GM12878 (cell line): ENCODE data around the gene SERINC1. TPM values are rescaled to one million over a fixed set of nuclear protein-coding genes. Genes with fewer than 3 reads are reported as not detected.
A peak's percentile ranks its signal among the peaks of the same experiment; 100 is the strongest.

ENCODE experiments used
- ATAC-seq: fragments of 200-7000 bp; cut with Tn5 transposase; 3 replicates; pipeline ENCODE4 v1.9.1; 2020; ENCODE audit warnings: mild to moderate bottlenecking, moderate library complexity
- BruUV-seq: library from RNA; stranded (reverse); fragments of 400-500 nt; replicated peaks from 2 replicates; lab custom pipeline; 2021; lab: Mats Ljungman, UMichigan
- CTCF ChIA-PET: fragments of 300-600 bp; sonication (Branson Sonifier 250); formaldehyde crosslinking; extraction: SDS; loops from one replicate; lab custom pipeline; 2021; ENCODE audit warnings: inconsistent platforms; lab: Yijun Ruan, JAX
- POLR2A ChIA-PET: fragments of 350-600 bp; formaldehyde crosslinking; extraction: SDS; loops from one replicate; lab custom pipeline; 2021; ENCODE audit warnings: inconsistent platforms; lab: Charles Lee
- RAD21 ChIA-PET: fragments of 300-600 bp; sonication (Branson Sonifier 250); formaldehyde crosslinking; loops from one replicate; lab custom pipeline; 2023; ENCODE audit warnings: antibody characterized with exemption; ENCODE audit not compliant: unreplicated experiment; lab: Charles Lee
- SMC1A ChIA-PET: fragments of 300-600 bp; sonication (Branson Sonifier 250); formaldehyde crosslinking; loops from one replicate; lab custom pipeline; 2023; ENCODE audit not compliant: unreplicated experiment, uncharacterized antibody; lab: Charles Lee
- DNase-seq: peaks from one replicate; pipeline ENCODE4 v3.0.0-alpha.2; 2011; ENCODE audit warnings: low read depth, low spot score
- FAIRE-seq: peaks from 3 replicates; lab custom pipeline; 2011; peaks lifted over from hg19 to GRCh38; lab: Jason Lieb, UNC
- H2AFZ ChIP-seq: 2 replicates; pipeline ENCODE4 v1.6.0; 2011; ENCODE audit warnings: low read depth, low read length, control low read depth; ENCODE audit not compliant: control insufficient read depth
- H3K27ac ChIP-seq: 2 replicates; pipeline ENCODE4 v1.5.1; 2011; ENCODE audit warnings: control low read depth; ENCODE audit not compliant: control insufficient read depth, insufficient read depth
- H3K27me3 ChIP-seq, 2 experiments: replicated peaks in 1 of 2; 2 replicates each; pipeline versions ENCODE4 v1.6.0 to v1.6.1; 2011; ENCODE audit warnings: low read length in 1 of 2; ENCODE audit not compliant: control insufficient read depth in 2 of 2, insufficient read depth in 2 of 2
- H3K36me3 ChIP-seq, 2 experiments: 2 replicates each; pipeline ENCODE4 v1.5.1; 2011; ENCODE audit warnings: low read length in 1 of 2; ENCODE audit not compliant: control insufficient read depth in 2 of 2, insufficient read depth in 2 of 2
- H3K4me1 ChIP-seq: 2 replicates; pipeline ENCODE4 v1.6.1; 2011; ENCODE audit warnings: mild to moderate bottlenecking, low read length, moderate library complexity, mixed read lengths; ENCODE audit not compliant: control insufficient read depth, insufficient read depth
- H3K4me2 ChIP-seq: 2 replicates; pipeline ENCODE4 v1.6.0; 2011; ENCODE audit warnings: control low read depth; ENCODE audit not compliant: control insufficient read depth, insufficient read depth
- H3K4me3 ChIP-seq: fragments of 200-600 bp; sonication (generic); 2 replicates; pipeline ENCODE4 v1.5.1; 2016
- H3K79me2 ChIP-seq: 2 replicates; pipeline ENCODE4 v1.6.0; 2011; ENCODE audit warnings: low read length; ENCODE audit not compliant: control insufficient read depth, insufficient read depth
- H3K9ac ChIP-seq: 2 replicates; pipeline ENCODE4 v1.8.0; 2011; ENCODE audit warnings: low read length, control low read depth, mixed read lengths; ENCODE audit not compliant: control insufficient read depth, insufficient read depth
- H3K9me3 ChIP-seq: replicated peaks from 3 replicates; pipeline ENCODE4 v1.5.1; 2011; ENCODE audit warnings: mild to moderate bottlenecking, low read length; ENCODE audit not compliant: control insufficient read depth, insufficient read depth
- H4K20me1 ChIP-seq: 2 replicates; pipeline ENCODE4 v1.6.0; 2011; ENCODE audit not compliant: control insufficient read depth, insufficient read depth
- CBFB ChIP-seq: IDR thresholded peaks from 2 replicates; pipeline ENCODE4 v1.6.1; 2016; ENCODE audit warnings: antibody characterized with exemption, low read depth
- IKZF1 ChIP-seq: fragments of 450-650 bp; conservative IDR thresholded peaks from 2 replicates; pipeline ENCODE4 v1.6.1; 2017; ENCODE audit warnings: antibody characterized with exemption, mild to moderate bottlenecking
- JUNB ChIP-seq: IDR thresholded peaks from 2 replicates; pipeline ENCODE4 v1.6.1; 2016; ENCODE audit warnings: antibody characterized with exemption, mild to moderate bottlenecking
- KDM1A ChIP-seq: fragments of 200-600 bp; sonication (generic); IDR thresholded peaks from 2 replicates; pipeline ENCODE4 v1.6.1; 2016; ENCODE audit warnings: borderline replicate concordance
- MYB ChIP-seq: fragments of 150-350 bp; IDR thresholded peaks from 2 replicates; pipeline ENCODE4 v1.6.1; 2014; ENCODE audit warnings: mild to moderate bottlenecking, low read depth, low read length, borderline replicate concordance
- NBN ChIP-seq: fragments of 450-650 bp; IDR thresholded peaks from 2 replicates; pipeline ENCODE4 v1.6.1; 2016
- RAD21 ChIP-seq: IDR thresholded peaks from 2 replicates; pipeline ENCODE4 v1.6.1; 2011; ENCODE audit warnings: mild to moderate bottlenecking, low read depth, low read length, moderate library complexity; ENCODE audit not compliant: insufficient read depth
- RB1 ChIP-seq: fragments of 450-650 bp; formaldehyde crosslinking; IDR thresholded peaks from 2 replicates; pipeline ENCODE4 v1.6.1; 2017; ENCODE audit warnings: mild to moderate bottlenecking, borderline replicate concordance
- SMC3 ChIP-seq: IDR thresholded peaks from 2 replicates; pipeline ENCODE4 v1.6.1; 2011; ENCODE audit warnings: low read length, improper control_type of control experiment, borderline replicate concordance
- STAT3 ChIP-seq: IDR thresholded peaks from 2 replicates; pipeline ENCODE4 v1.6.1; 2011; ENCODE audit warnings: low read depth, low read length, improper control_type of control experiment
- ZNF384 ChIP-seq: IDR thresholded peaks from 2 replicates; pipeline ENCODE4 v1.6.1; 2012; ENCODE audit warnings: low read depth, mild to moderate bottlenecking, low read length, improper control_type of control experiment, borderline replicate concordance
- WGBS: methylation state at CpG from one replicate; pipeline ENCODE4 v1.1.6; 2016; ENCODE audit warnings: low lambda C conversion rate; ENCODE audit not compliant: insufficient replicate concordance, insufficient coverage; ENCODE audit errors: missing lambda C conversion rate; 5-methylcytosine and 5-hydroxymethylcytosine counted together
- in situ Hi-C: fragments of 300-500 bp; cut with MboI; formaldehyde crosslinking; loops from 9 replicates; pipeline ENCODE4 v1.14.3; 2018; ENCODE audit warnings: mixed read lengths
- intact Hi-C: fragments of 100-400 bp; cut with micrococcal nuclease; formaldehyde crosslinking; loops from one replicate; pipeline ENCODE4 v1.14.2; 2022; ENCODE audit not compliant: unreplicated experiment
- polyA plus RNA-seq, 11 experiments: library from polyadenylated mRNA; depleted of rRNA in 4 of 11; unstranded in 6 of 11; stranded (reverse) in 5 of 11; fragments of >200 nt; fragmentation: Nextera tagmentation in 4 of 11; fragmentation: Illumina TruSeq in 1 of 11; extraction: Ambion mirVana in 4 of 11; extraction: Trizol in 1 of 11; gene quantifications; 1 replicate in 1 of 11; 2 replicates in 10 of 11; pipeline versions ENCODE4 v1.2.1 to v1.2.3, GENCODE V29; 2011 to 2016; ENCODE audit warnings: inconsistent platforms in 2 of 11, missing spikeins in 2 of 11, low read depth in 1 of 11
- total RNA-seq, 4 experiments: library from RNA; depleted of rRNA in 3 of 4; stranded (reverse); fragments of >200 nt in 3 of 4; fragmentation: Illumina TruSeq in 1 of 4; extraction: Trizol in 1 of 4; gene quantifications; 2 replicates each; pipeline versions ENCODE4 v1.2.1 to v1.2.3, GENCODE V29; 2013 to 2021
- TF ChIP-seq, protein P1 (sequence below): fragments of 150-350 bp; IDR thresholded peaks from 2 replicates; pipeline ENCODE4 v1.6.1; 2016; ENCODE audit warnings: low read depth, low read length
- TF ChIP-seq, protein P2 (sequence below), 3 experiments: IDR thresholded peaks in 2 of 3; conservative IDR thresholded peaks in 1 of 3; 2 replicates each; pipeline ENCODE4 v1.5.1; 2011; ENCODE audit warnings: low read depth in 3 of 3, low read length in 3 of 3, mild to moderate bottlenecking in 3 of 3, control low read depth in 2 of 3, moderate library complexity in 2 of 3, inconsistent platforms in 1 of 3, mixed read lengths in 1 of 3; ENCODE audit not compliant: control insufficient read depth in 2 of 3, insufficient read depth in 1 of 3; ENCODE audit errors: extremely low read depth in 1 of 3

SERINC1 gene
- total and polyA plus RNA-seq, 10 of the 15 experiments (the other 5 are each of a cell fraction or from before 2014, with no cell fraction given): 18.5 to 45.7 (median 31.1) TPM

DNA sequence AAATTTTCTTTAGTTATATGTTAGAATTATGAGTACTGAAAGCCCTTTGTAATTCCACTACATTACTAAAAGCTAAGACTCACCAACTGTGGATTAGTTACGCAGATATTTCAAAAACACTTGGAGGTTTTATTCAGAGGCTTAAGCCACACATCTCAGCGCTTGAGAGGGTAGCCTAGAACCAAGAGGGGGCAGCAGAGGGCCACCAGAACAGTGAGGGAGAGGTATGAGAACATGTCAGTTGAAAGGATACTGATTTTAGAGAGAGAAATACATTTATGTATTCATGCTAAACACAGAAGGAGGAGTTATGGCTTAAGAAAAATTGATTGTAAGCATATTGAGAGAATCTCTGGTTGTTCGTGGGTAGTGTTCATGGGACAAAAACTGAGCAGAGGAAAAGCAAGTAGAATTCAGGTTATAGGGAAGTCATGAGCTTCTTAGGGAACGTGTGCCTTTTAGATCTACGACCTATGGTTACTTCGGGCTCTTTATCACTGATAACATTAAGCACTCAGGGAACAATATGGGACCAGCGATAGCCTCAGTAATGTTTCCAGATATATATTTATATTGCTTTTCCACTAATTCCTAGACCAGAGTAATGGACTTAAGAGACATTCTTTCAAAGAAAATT, 20.4 kb upstream of the SERINC1 start:
- ChIA-PET POLR2A (interaction anchor here (0.7 to 1.4 kb wide), 2 partner anchors 118 to 120 kb away, joined by 3 to 4 read pairs; partner anchors contain the start of gene PKIB), SMC1A (interaction anchor here (0.9 to 10.8 kb wide), 21 partner anchors 12 to 365 kb away, joined by 3 to 168 read pairs (median 4); partner anchors contain the start of gene SERINC1), CTCF (interaction anchor here (0.6 to 10.7 kb wide), 61 partner anchors 9 to 1216 kb away, joined by 3 to 277 read pairs (median 4); partner anchors contain the start of genes SERINC1 and SMPDL3A), RAD21 (interaction anchor here (0.6 to 7.2 kb wide), 19 partner anchors 8 to 1223 kb away, joined by 3 to 115 read pairs (median 4); no protein-coding TSS in a partner anchor)
- in situ Hi-C loops: no loop called here
- H3K79me2 ChIP-seq: no peaks in the 10 kb centered on the region
- no peak overlapping the region for H3K4me3 ChIP-seq
- peak; percentile 78 for FAIRE-seq
- no peak overlapping the region for H3K27ac ChIP-seq
- WGBS: 9% methylated on average over 7 of the region's 7 CpGs
- H4K20me1 ChIP-seq: no peaks in the 10 kb centered on the region
- no TSS peak for BruUV-seq
- H3K4me1 ChIP-seq: no peaks in the 10 kb centered on the region
- no peaks in the 10 kb centered on the region for H3K27me3 ChIP-seq
- peak; percentile 100 for ATAC-seq
- H2AFZ ChIP-seq: peak overlapping the region; percentile 55
- no peak overlapping the region for H3K4me2 ChIP-seq
- H3K9ac ChIP-seq: no peak overlapping the region
- no peak for DNase-seq
- TF ChIP-seq NBN (no peak), SMC3 (peak; percentile 50; the same call in 1 of the 2 replicates), CBFB (no peak), IKZF1 (no peak), RAD21 (peak; percentile 86), STAT3 (no peak), MYB (no peak), KDM1A (no peak), RB1 (0 out of 2 replicates have a peak, but pooled peaks have one; percentile 30), ZNF384 (no peak), JUNB (no peak)
- TF ChIP-seq, protein P1, sequence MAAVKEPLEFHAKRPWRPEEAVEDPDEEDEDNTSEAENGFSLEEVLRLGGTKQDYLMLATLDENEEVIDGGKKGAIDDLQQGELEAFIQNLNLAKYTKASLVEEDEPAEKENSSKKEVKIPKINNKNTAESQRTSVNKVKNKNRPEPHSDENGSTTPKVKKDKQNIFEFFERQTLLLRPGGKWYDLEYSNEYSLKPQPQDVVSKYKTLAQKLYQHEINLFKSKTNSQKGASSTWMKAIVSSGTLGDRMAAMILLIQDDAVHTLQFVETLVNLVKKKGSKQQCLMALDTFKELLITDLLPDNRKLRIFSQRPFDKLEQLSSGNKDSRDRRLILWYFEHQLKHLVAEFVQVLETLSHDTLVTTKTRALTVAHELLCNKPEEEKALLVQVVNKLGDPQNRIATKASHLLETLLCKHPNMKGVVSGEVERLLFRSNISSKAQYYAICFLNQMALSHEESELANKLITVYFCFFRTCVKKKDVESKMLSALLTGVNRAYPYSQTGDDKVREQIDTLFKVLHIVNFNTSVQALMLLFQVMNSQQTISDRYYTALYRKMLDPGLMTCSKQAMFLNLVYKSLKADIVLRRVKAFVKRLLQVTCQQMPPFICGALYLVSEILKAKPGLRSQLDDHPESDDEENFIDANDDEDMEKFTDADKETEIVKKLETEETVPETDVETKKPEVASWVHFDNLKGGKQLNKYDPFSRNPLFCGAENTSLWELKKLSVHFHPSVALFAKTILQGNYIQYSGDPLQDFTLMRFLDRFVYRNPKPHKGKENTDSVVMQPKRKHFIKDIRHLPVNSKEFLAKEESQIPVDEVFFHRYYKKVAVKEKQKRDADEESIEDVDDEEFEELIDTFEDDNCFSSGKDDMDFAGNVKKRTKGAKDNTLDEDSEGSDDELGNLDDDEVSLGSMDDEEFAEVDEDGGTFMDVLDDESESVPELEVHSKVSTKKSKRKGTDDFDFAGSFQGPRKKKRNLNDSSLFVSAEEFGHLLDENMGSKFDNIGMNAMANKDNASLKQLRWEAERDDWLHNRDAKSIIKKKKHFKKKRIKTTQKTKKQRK: no peak
- TF ChIP-seq, protein P2, sequence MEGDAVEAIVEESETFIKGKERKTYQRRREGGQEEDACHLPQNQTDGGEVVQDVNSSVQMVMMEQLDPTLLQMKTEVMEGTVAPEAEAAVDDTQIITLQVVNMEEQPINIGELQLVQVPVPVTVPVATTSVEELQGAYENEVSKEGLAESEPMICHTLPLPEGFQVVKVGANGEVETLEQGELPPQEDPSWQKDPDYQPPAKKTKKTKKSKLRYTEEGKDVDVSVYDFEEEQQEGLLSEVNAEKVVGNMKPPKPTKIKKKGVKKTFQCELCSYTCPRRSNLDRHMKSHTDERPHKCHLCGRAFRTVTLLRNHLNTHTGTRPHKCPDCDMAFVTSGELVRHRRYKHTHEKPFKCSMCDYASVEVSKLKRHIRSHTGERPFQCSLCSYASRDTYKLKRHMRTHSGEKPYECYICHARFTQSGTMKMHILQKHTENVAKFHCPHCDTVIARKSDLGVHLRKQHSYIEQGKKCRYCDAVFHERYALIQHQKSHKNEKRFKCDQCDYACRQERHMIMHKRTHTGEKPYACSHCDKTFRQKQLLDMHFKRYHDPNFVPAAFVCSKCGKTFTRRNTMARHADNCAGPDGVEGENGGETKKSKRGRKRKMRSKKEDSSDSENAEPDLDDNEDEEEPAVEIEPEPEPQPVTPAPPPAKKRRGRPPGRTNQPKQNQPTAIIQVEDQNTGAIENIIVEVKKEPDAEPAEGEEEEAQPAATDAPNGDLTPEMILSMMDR (IDR thresholded peaks at IDR 0.05 in 2 of 3, conservative IDR thresholded peaks at IDR 0.05 in 1 of 3; ENCODE audit: control insufficient read depth in 2 of 3, extremely low read depth in 1 of 3, insufficient read depth in 1 of 3, low read depth in 3 of 3, low read length in 3 of 3): peak; percentile 82 to 92 (median 87)
- TF ChIP-seq, all 136 proteins: peak for 4
- Histone ChIP-seq H3K36me3 (no peaks in the 10 kb centered on the region), H3K9me3 (peaks cover 1% of the 10 kb centered on the region; the same call in 1 of the 3 replicates)
- intact Hi-C loops: loop anchor here (1.0 to 5.0 kb wide), 3 partner anchors 38 to 234 kb away; partner anchors contain the start of gene PKIB
